Esophagus muscularis mucosa (tissue), 4 donors: ENCODE results near the gene UBE2O. TPM values are rescaled to one million over a fixed set of nuclear protein-coding genes. Genes with fewer than 3 reads are reported as not detected.

ENCODE experiments used
- DNase-seq: peaks from one replicate; pipeline ENCODE4 v3.0.0-alpha.2; 2017; ENCODE audit errors: extremely low spot score
- H3K27ac ChIP-seq, 4 donors: fragments of 200-600 bp; sonication (generic); replicated peaks in 1 of 4; 1 replicate in 3 of 4; 2 replicates in 1 of 4; pipeline ENCODE4 v1.5.1; 2016 to 2019; ENCODE audit warnings: mild to moderate bottlenecking in 1 of 4
- H3K27me3 ChIP-seq, 4 donors: fragments of 200-600 bp; sonication (generic); one replicate each; pipeline versions ENCODE4 v1.5.1 to v1.6.0; 2016 to 2019
- H3K36me3 ChIP-seq, 4 donors: fragments of 200-600 bp; sonication (generic); one replicate each; pipeline ENCODE4 v1.5.1; 2016 to 2019
- H3K4me1 ChIP-seq, 4 donors: fragments of 200-600 bp; sonication (generic); one replicate each; pipeline ENCODE4 v1.5.1; 2016 to 2019
- H3K4me3 ChIP-seq, 4 donors: fragments of 200-600 bp; sonication (generic); 1 replicate in 2 of 4; 2 replicates in 2 of 4; pipeline ENCODE4 v1.5.1; 2016 to 2019; ENCODE audit warnings: mild to moderate bottlenecking in 4 of 4, moderate library complexity in 1 of 4
- H3K9me3 ChIP-seq, 4 donors: fragments of 200-600 bp; sonication (generic); 1 replicate in 3 of 4; 2 replicates in 1 of 4; pipeline ENCODE4 v1.5.1; 2016 to 2019
- EP300 ChIP-seq: sonication (generic); formaldehyde crosslinking; IDR thresholded peaks from one replicate; pipeline ENCODE4 v1.6.1; 2017; ENCODE audit warnings: antibody characterized with exemption
- POLR2A ChIP-seq: fragments of 450-650 bp; IDR thresholded peaks from one replicate; pipeline ENCODE4 v1.6.1; 2017; ENCODE audit warnings: antibody characterized with exemption, moderate library complexity, mild to moderate bottlenecking, low read depth
- POLR2AphosphoS5 ChIP-seq, 2 donors: sonication (generic); formaldehyde crosslinking; IDR thresholded peaks; one replicate each; pipeline ENCODE4 v1.6.1; 2017; ENCODE audit warnings: antibody characterized with exemption in 2 of 2
- WGBS: methylation state at CpG from one replicate; pipeline ENCODE4 v1.1.5; 2018; 5-methylcytosine and 5-hydroxymethylcytosine counted together
- intact Hi-C: fragments of 100-400 bp; cut with DNase I; formaldehyde crosslinking; loops from one replicate; pipeline ENCODE4 v1.15.1; 2023
- total RNA-seq, 4 donors: library from RNA; depleted of rRNA; stranded (reverse); fragments of >200 nt; gene quantifications; one replicate each; pipeline versions ENCODE4 v1.1.0 to v1.2.1, GENCODE V29; 2016
- TF ChIP-seq, protein P1 (sequence below), 3 experiments: fragments of 200-600 bp in 2 of 3; fragments of 450-650 bp in 1 of 3; sonication (generic) in 2 of 3; IDR thresholded peaks; one replicate each; pipeline ENCODE4 v1.5.1; 2017 to 2019; ENCODE audit warnings: antibody characterized with exemption in 3 of 3, mild to moderate bottlenecking in 2 of 3, moderate library complexity in 1 of 3

The UBE2O gene
- total RNA-seq, 4 donors from 2014 or later: 14.1 to 21.7 (median 19.0) TPM

DNA sequence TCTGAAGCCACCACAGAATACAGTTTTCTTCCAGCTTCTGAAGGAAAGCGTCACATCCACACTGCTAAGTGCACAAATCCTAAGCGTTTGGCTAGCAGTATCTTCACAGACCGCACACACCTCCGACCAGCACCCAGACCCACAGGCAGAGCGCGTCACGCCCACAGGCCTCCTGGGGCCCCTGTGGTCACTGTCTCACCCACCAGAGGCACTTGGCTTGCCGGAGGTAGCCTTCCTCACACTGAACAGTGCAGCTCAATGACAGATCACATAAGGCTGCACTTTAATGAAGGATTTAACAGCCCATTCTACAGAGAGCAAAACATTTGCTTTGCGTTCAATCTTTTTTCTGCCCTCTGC lies 47.4 kb downstream of the UBE2O start:
- Histone ChIP-seq H3K4me3 (no peak overlapping the region), H3K9me3 (no peaks in the 10 kb centered on the region), H3K4me1 (peaks cover 24 to 38% (median 30%) of the 10 kb centered on the region in 4 donors), H3K27ac (no peak overlapping the region), H3K36me3 (peaks cover 18 to 52% (median 46%) of the 10 kb centered on the region in 4 donors), H3K27me3 (no peaks in the 10 kb centered on the region)
- no peak for DNase-seq
- WGBS: 89% methylated on average over 9 of the region's 9 CpGs
- intact Hi-C loops: no loop called here
- TF ChIP-seq EP300 (no peak), POLR2AphosphoS5 (IDR thresholded peaks at IDR 0.05) (no peak), POLR2A (no peak)
- TF ChIP-seq, protein P1, sequence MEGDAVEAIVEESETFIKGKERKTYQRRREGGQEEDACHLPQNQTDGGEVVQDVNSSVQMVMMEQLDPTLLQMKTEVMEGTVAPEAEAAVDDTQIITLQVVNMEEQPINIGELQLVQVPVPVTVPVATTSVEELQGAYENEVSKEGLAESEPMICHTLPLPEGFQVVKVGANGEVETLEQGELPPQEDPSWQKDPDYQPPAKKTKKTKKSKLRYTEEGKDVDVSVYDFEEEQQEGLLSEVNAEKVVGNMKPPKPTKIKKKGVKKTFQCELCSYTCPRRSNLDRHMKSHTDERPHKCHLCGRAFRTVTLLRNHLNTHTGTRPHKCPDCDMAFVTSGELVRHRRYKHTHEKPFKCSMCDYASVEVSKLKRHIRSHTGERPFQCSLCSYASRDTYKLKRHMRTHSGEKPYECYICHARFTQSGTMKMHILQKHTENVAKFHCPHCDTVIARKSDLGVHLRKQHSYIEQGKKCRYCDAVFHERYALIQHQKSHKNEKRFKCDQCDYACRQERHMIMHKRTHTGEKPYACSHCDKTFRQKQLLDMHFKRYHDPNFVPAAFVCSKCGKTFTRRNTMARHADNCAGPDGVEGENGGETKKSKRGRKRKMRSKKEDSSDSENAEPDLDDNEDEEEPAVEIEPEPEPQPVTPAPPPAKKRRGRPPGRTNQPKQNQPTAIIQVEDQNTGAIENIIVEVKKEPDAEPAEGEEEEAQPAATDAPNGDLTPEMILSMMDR (IDR thresholded peaks at IDR 0.05): no peak

DNA sequence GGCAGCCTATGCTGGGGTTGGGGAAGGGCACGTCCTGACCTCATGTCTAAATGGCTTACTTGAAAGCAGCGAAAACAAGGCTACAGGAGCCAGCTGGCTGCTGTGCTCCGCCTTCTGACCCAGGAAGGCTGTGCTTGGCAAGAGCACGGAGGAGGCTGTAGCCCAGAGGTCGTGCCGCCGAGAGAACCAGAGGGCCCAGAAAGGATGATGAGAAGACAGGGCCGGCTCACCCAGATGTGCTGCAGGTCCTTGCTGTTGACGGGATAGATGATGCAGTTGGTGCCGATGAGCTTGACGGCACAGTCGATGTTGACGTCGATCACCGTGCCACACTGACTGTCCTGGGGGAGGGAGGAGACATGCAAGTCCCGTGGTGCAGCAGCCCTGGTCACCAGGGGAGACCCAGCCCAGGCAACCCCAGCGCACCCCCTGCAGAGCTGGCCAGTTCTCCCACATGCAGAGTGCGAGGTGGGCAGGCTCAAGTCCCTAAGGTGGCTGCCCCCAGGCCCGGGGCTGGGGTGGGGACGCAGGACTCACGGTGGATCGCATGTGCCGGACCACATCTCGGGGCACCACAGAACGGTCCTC lies 47.9 kb downstream of the UBE2O start:
- Histone ChIP-seq H3K4me3 (no peak overlapping the region), H3K9me3 (no peaks in the 10 kb centered on the region), H3K27ac (no peak overlapping the region), H3K36me3 (peaks cover 23 to 53% (median 50%) of the 10 kb centered on the region in 4 donors), H3K27me3 (no peaks in the 10 kb centered on the region), H3K4me1 (peaks cover 24 to 38% (median 28%) of the 10 kb centered on the region in 4 donors)
- 72% methylated on average over 10 of the region's 25 CpGs for WGBS
- DNase-seq: no peak
- TF ChIP-seq, protein P1 (IDR thresholded peaks at IDR 0.05): no peak
- TF ChIP-seq EP300: no peak
- TF ChIP-seq POLR2A: no peak
- no peak for TF ChIP-seq POLR2AphosphoS5 (IDR thresholded peaks at IDR 0.05)
- intact Hi-C loops: no loop called here

DNA sequence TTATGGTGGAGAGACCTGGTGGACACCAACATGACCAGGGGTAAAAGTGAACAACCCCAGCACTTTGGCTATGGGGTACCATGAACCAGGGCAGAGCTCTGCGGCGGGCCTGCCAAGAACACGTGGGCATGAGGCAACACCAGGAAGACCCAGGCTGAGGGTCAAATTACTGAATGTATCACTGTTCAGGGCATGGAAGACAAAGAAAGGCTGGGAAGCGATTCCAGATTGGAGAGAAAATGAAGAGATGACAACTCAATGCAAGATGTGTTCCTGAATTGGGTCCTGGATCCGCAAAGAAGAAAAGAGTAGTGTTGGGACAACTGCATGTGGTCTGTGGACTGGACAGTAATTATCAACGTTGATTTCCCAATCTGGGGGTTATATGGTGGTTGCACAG lies 48.7 kb downstream of the UBE2O start:
- H3K27me3 ChIP-seq: no peaks in the 10 kb centered on the region
- no peak for DNase-seq
- H3K36me3 ChIP-seq: peaks cover 30 to 61% (median 55%) of the 10 kb centered on the region in 4 donors
- H3K4me1 ChIP-seq: peaks cover 24 to 38% (median 28%) of the 10 kb centered on the region in 4 donors
- 78% methylated on average over 6 of the region's 6 CpGs for WGBS
- intact Hi-C loops: no loop called here
- no peak overlapping the region for H3K27ac ChIP-seq
- no peak overlapping the region for H3K4me3 ChIP-seq
- H3K9me3 ChIP-seq: no peaks in the 10 kb centered on the region
- TF ChIP-seq POLR2AphosphoS5 (IDR thresholded peaks at IDR 0.05) (no peak), POLR2A (no peak), EP300 (no peak)
- TF ChIP-seq, protein P1 (IDR thresholded peaks at IDR 0.05): no peak

DNA sequence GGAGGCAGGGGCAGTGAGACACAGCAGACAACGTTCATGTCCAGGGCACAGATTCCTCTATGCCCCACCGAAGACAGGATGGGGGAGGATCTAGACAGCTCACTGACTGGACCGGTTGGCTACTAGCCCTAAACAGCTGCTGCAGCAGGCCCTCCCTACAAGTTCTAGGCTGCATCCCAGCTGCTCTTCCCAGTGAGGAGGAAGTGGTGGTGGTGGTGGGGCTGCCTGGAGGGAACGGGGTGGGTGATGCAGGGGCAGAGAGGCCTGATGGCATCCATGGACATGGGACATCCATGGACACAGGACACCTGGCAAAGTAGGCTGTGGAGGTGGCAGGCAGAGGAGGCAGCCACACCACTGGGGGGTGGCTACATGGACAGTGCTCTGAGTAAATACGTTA lies 50.2 kb downstream of the UBE2O start:
- DNase-seq: no peak
- Histone ChIP-seq H3K27ac (no peak overlapping the region), H3K9me3 (no peaks in the 10 kb centered on the region), H3K4me1 (peaks cover 23 to 36% (median 25%) of the 10 kb centered on the region in 4 donors), H3K4me3 (no peak overlapping the region), H3K27me3 (no peaks in the 10 kb centered on the region), H3K36me3 (peaks cover 30 to 77% (median 70%) of the 10 kb centered on the region in 4 donors)
- 75% methylated on average over 4 of the region's 5 CpGs for WGBS
- intact Hi-C loops: no loop called here
- TF ChIP-seq, protein P1 (IDR thresholded peaks at IDR 0.05): no peak
- no peak for TF ChIP-seq POLR2AphosphoS5 (IDR thresholded peaks at IDR 0.05)
- TF ChIP-seq POLR2A: no peak
- no peak for TF ChIP-seq EP300
